ENCODE results near the gene PIPOX.

Gene PIPOX

DNA sequence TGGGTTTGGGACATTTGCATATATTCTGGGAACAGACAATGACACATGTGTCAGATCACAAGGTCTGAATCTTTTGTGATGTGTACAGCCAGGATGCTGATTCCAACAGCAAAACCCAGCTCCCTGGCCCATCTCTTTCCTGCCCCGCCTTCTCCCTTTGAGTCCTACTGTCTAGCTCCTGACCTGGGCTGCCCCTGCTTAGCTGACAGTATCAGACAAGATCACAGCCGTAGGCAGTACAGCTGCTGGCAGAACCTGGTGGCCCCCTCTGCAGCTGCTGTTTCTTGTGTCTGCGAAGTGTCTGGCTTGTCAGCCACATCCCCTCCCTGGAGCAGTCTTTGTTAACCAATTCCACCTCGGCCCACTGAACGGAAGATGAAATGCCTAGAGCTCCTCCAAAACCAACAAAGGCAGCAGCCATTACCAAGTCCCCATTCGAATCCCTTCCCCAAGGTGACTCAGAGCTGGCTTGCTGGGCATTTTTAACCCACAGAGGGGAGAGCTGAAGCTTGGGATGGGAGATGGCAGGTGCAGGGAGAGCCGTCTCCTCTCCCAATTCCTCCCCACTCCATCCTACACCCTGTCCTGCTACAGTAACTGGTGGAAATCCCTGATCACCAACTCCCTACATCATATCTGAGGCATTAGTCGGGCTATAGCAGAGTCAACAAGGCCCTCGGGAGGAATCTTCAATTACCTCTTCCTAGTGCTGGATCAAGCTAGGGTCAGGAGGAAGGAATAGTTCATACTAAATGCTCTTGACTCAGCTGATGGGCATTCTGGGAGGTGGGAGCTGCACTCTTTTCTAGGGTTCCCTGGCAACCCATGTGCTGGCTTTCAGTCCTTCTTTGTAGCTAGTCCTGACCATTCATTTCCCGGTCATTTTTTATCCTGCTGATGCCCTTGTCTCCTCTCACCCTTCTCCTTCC is 5.8 kb downstream of the PIPOX start:
- TF ChIP-seq GATA1 (IDR thresholded peaks at IDR 0.05; ENCODE audit: low read depth, low read length) (no peak), POLR2A (IDR thresholded peaks at IDR 0.05; ENCODE audit: low read length) (no peak)
- no peak for DNase-seq

DNA sequence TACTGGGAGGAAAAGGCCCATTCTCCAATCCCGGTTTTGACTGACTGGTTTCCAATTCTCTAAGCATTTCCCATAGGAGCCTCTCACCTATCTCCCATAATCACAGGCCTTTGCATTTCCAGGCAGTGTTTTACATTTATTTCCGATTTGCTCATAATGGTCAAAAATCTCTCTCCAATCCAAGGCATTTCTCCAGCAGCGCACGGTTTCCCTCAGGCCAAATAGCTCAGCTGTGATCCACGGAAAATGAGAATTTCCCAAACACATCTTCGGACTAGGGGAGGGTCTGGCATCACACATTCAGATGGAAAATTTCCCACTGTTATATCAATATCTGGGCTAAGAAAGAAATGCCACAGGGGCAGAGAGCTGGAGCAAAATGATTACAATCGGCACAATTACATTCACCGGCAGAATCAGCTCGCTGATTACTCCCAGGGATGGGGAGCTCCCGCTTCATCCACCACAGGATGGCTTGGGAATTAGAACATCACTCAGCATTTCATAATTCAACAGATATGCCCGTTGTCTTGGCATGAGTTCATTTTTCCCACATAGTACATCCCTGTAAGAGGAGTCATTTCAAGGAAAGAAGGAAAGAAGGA is 6.7 kb downstream of the PIPOX start:
- TF ChIP-seq GATA1 (IDR thresholded peaks at IDR 0.05; ENCODE audit: low read depth, low read length), result no peak
- TF ChIP-seq POLR2A (IDR thresholded peaks at IDR 0.05; ENCODE audit: low read length), result no peak
- no peak for DNase-seq

DNA sequence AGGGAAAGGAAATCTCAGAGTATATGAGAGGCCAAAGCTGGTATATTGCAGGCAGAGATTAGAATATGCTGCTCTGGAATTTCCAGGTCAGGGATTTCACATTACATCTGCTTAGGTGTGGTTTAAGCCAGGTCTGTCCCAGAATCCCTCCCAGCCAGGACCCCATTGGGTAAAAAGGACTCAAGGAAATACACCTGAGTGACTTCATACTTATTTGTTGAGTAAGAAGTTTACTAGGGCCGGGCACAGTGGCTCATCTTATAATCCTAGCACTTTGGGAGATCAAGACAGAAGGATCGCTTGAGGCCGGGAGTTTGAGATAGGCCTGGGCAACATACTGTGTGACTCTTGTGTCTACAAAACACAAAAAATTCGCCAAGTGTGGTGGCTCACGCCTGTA is 7.2 kb downstream of the PIPOX start:
- TF ChIP-seq POLR2A (IDR thresholded peaks at IDR 0.05; ENCODE audit: low read length), result no peak
- TF ChIP-seq GATA1 (IDR thresholded peaks at IDR 0.05; ENCODE audit: low read depth, low read length), result no peak
- no peak for DNase-seq

DNA sequence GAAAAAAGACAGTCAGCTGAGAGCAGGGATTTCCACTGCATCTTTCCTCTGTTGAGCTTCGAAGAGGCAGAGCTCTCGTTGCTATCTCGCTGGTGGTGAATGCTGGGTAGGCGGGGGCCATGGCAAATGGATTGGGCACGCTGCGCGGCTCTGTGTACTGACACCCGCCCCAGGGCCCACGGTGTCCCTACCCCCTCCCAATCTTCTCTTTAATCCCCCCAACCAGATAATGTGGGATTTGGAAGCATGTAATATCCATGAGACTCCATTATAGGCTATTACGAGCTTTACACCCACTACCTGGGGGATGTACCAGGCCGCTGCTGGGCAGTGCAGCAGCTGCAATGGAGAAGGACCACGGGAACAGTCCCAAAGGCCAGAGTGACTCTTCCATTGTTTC is 8.3 kb downstream of the PIPOX start:
- TF ChIP-seq POLR2A (IDR thresholded peaks at IDR 0.05; ENCODE audit: low read length) (no peak), GATA1 (IDR thresholded peaks at IDR 0.05; ENCODE audit: low read depth, low read length) (no peak)
- no peak for DNase-seq

DNA sequence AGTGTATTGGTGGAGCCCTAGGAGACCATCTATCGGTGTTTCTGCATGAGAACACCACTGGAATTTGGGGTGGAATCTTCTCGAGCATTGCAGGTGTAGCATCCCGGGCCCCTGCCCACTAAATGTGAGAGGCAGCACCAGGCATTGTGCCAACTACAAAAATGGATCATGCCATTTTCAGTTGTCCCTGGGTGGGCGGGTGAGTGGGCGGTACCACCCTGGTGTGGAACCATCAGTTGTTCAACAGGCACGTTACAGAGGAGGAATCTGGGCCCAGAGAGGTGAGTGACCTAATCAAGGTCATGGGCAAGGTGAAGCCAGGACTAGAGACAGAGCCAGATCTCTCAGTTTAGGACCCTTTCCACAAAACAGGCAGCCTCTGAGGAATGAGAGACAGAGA is 8.8 kb downstream of the PIPOX start:
- TF ChIP-seq POLR2A (IDR thresholded peaks at IDR 0.05; ENCODE audit: low read length) (no peak), GATA1 (IDR thresholded peaks at IDR 0.05; ENCODE audit: low read depth, low read length) (no peak)
- DNase-seq, result no peak

DNA sequence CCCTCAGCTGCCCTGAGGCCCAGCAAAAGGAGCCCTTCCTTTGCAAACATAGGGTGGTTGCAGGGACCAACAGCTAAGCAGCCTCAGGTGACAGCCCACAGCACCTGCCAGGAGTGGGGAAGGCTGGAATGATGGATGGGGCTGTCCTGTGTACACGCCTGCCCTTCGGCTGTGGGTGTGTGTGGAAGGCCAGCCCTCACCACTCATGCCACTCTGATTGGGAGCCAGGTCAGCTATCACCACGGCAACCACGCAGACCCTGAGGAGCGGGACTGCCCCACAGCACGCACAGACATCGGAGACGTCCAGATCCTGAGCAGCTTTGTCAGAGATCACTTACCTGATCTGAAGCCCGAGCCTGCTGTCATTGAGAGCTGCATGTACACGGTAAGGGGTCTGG is 11.9 kb downstream of the PIPOX start:
- TF ChIP-seq POLR2A (IDR thresholded peaks at IDR 0.05; ENCODE audit: low read length), result no peak
- TF ChIP-seq GATA1 (IDR thresholded peaks at IDR 0.05; ENCODE audit: low read depth, low read length), result no peak
- DNase-seq, result no peak

DNA sequence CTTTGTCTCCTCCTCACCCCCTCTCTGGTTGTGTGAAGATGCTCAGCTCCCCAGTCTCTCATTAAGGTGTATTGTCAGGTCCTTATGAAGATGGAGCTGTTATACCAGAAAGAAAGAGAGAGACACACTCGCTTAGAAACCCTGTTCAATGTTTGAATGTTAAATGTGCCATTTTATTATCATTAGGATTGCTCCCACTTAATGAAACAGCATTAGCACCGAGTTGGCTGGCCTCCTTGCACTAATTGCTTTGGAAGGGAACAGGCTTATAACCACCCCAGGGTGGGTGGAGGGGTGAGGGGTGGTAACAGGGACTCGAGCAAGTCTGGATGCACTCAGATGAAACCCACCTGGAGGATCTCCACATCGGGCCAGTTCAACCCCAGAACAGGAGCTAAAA is 14.4 kb downstream of the PIPOX start:
- TF ChIP-seq GATA1 (IDR thresholded peaks at IDR 0.05; ENCODE audit: low read depth, low read length) (no peak), POLR2A (IDR thresholded peaks at IDR 0.05; ENCODE audit: low read length) (no peak)
- no peak for DNase-seq

DNA sequence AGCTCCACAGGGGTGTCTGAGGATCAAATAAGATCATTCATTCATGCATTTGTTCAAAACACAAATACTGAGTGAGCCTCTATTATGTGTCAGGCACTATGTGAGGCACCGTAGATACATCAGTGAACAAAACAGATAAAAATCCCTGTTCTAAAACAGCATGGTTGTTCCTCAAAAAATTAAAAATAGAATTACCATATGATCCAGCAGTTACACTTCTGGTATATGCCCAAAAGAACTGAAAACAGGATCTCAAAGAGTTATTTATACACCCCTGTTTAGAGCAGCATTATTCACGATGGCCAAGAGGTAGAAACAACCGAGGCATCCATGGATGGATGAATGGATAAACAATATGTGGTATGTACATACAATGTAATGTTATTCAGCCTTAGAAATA is 15.4 kb downstream of the PIPOX start:
- no peak for TF ChIP-seq GATA1 (IDR thresholded peaks at IDR 0.05; ENCODE audit: low read depth, low read length)
- no peak for TF ChIP-seq POLR2A (IDR thresholded peaks at IDR 0.05; ENCODE audit: low read length)
- DNase-seq, result no peak

DNA sequence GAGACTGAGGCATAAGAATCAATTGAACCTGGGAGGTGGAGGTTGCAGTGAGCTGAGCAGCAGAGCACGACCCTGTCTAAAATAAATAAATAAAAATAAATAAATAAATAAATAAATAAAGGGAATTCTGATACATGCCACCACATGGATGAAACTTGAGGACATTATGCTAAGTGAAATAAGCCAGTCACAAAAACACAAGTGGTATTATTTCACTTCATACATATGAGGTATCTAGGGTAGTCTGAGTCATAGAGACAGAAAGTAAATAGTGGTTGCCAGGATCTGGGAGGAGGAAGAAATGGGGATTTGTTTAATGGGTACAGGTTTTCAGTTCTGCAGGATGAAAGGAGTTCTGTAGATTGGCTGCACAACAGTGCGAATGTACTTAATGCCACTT is 16.3 kb downstream of the PIPOX start:
- TF ChIP-seq GATA1 (IDR thresholded peaks at IDR 0.05; ENCODE audit: low read depth, low read length), result no peak
- TF ChIP-seq POLR2A (IDR thresholded peaks at IDR 0.05; ENCODE audit: low read length), result no peak
- DNase-seq, result no peak

DNA sequence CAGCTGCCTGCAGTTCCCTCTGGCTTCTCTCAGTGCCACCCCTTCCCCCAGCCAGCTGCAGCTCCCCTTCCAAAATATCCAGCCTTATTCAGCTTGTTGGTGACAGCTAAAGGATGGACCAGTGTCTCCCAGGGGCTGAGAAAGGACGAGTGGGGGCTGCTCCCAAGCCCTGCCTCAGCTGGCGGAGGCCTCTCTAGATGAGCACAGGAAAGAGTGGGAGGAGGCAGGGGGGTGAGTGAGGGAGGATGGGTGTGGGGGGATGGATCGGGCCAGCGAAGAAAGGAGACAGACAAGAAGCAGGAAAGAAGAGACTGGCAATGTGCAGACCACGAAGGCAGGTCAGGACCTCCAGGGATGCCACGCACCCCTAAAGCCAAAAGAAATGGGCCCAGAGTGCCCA is 17.5 kb downstream of the PIPOX start:
- no peak for DNase-seq
- TF ChIP-seq GATA1 (IDR thresholded peaks at IDR 0.05; ENCODE audit: low read depth, low read length) (no peak), POLR2A (IDR thresholded peaks at IDR 0.05; ENCODE audit: low read length) (no peak)

DNA sequence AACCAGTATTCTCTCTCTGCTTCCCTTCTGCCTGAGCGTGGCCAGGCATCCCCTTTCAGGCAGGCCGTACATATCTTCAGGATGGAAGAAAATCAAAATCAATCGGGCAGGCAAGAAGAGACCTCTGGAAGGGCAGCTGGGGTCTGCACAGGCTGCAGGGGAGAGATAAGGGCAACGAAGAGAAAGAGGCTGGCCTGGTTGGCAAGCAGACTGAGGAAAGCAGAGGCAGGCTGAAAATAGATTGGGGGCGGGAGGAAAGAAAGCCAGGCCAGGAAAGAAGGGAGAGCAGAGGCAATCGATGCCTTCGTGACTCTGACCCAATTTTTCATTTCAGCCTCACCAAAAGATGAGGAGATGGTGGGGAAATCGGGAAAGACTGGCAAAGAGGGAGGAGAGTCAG is 18.1 kb downstream of the PIPOX start:
- peak; percentile 10 to 47 for DNase-seq
- no peak for TF ChIP-seq GATA1 (IDR thresholded peaks at IDR 0.05; ENCODE audit: low read depth, low read length)
- no peak for TF ChIP-seq POLR2A (IDR thresholded peaks at IDR 0.05; ENCODE audit: low read length)

DNA sequence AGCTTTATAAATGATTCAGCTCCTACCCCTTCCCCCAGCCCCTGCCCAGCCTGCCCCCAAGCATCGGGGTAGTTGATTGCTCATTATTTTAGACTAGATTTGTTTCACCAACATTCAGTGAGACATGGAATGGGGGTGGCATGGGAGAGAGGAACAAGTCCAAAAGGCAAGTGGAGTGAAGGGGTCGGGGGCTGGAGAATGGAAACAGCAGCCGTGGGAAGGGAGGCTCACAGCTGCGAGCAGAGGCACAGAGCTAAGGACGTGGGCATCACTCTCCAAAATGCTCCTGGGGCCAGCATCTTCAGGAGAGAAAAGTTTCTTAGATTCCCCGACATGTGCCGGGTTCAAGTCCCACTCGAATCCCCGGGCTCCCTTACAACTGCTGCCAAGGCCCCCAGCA is 19.3 kb downstream of the PIPOX start:
- DNase-seq, result no peak
- no peak for TF ChIP-seq GATA1 (IDR thresholded peaks at IDR 0.05; ENCODE audit: low read depth, low read length)
- no peak for TF ChIP-seq POLR2A (IDR thresholded peaks at IDR 0.05; ENCODE audit: low read length)

DNA sequence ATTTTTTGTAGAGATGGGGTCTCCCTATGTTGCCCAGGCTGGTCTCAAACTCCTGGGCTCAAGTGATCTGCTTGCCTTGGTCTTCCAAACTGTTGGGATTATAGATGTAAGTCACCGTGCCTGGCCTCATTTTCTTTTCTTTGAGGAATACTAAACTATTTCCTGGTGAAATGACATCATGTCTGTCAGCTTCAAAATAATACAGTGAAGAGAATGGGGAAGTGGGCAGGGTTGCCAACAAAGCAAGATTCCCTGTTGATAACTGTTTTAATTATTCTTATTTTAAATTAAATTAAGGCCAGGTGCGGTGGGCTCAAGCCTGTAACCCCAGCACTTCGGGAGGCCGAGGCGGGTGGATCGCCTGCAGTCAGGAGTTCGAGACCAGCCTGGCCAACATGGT is 21.1 kb downstream of the PIPOX start:
- TF ChIP-seq POLR2A (IDR thresholded peaks at IDR 0.05; ENCODE audit: low read length) (no peak), GATA1 (IDR thresholded peaks at IDR 0.05; ENCODE audit: low read depth, low read length) (no peak)
- DNase-seq, result no peak

DNA sequence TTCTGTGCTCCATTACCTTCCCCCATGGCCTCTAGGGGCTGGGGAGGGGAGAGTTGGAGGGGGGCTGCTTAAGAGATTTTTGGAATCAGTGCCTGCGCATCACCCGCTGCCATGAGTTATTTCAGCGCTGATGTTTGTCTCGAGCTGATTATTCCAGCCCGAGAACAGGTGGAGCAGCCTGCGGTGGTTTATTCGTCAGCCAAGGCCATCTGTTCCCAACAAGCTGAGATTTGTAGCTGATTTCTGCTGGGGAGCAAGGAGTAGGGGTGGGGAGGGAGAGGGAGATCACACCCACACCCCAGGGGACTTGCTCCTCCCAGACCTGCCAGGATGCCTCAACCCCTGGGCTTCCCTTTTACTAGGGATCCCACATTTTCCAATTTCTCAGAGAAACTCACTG is 23.1 kb downstream of the PIPOX start:
- TF ChIP-seq GATA1 (IDR thresholded peaks at IDR 0.05; ENCODE audit: low read depth, low read length), result no peak
- TF ChIP-seq POLR2A (IDR thresholded peaks at IDR 0.05; ENCODE audit: low read length), result no peak
- DNase-seq, result no peak

DNA sequence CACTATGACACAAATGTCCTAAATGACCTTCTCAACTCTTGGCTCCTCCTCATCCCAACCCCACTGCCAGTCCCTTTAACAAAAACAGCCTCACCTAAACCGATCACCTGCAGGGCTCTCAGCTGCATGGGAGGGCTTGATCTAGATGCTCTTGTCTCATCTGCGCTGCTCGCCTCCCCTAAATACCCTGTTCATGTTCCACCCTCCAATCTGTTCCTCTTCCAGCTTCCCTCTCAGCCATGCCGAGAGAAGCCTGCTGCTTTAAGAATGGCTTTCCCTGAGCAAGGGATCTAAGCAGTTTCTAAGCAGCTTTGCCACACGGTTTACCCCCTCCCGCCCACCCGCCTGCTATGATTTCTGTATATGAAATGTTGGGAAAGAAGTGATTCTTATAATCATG is 23.7 kb downstream of the PIPOX start:
- DNase-seq, result no peak
- TF ChIP-seq POLR2A (IDR thresholded peaks at IDR 0.05; ENCODE audit: low read length) (no peak), GATA1 (IDR thresholded peaks at IDR 0.05; ENCODE audit: low read depth, low read length) (no peak)
